ENCODE measurements around the gene LCE2D. TPM values are rescaled to one million over a fixed set of nuclear protein-coding genes. Genes with fewer than 3 reads are reported as not detected.

The LCE2D gene
- total RNA-seq, 1 donor from 2014 or later: not detected

GRCh38 chr1:152697701-152698600 lies 34.8 kb downstream of the LCE2D start, which contains the start of gene LCE2A:
LCE2A (plus strand) TSS chr1:152698345; CDS start chr1:152698902, 557 bp downstream.
- DNase-seq (ENCODE audit: low read depth): no peak
- no peak for TF ChIP-seq CTCF (conservative IDR thresholded peaks at IDR 0.05; ENCODE audit: low read depth, low read length)
- H3K4me3 ChIP-seq (ENCODE audit: low read depth, low read length): no peak within 1 kb of the TSS

- H3K4me3 ChIP-seq (ENCODE audit: low read depth, low read length): no peak overlapping the region
- no peak for DNase-seq (ENCODE audit: low read depth)
- no peak for TF ChIP-seq CTCF (conservative IDR thresholded peaks at IDR 0.05; ENCODE audit: low read depth, low read length)
These were observed 36.6 kb downstream of the LCE2D start for GRCh38 chr1:152699746-152700145.

DNA sequence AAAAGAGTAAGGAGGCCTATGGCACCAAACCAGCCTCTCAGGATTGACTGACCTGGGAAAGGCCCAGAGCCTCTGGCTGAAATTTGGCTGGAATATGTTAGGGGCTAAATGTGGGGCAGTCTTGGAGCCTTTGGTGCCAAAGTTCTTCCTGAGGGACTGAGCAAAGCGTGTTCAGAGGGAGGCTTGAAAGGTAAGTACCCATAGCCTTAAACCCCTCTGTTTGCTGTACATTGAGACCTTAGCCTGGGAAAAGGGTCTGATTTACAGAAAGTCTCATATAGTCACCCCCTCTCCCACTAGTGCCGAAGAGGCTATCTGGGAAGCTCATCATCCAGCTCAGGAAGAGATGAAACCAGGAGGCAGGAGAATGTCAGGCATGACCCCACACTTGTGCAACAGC lies 44.7 kb downstream of the LCE2D start, which contains the start of gene LCE4A:
Gene LCE4A (plus strand): TSS at position 301 of the 400 bp plus-strand sequence. CDS start 916 bp downstream, outside the sequence.
- no peak within 1 kb of the TSS for H3K4me3 ChIP-seq (ENCODE audit: low read depth, low read length)
- no peak for TF ChIP-seq CTCF (conservative IDR thresholded peaks at IDR 0.05; ENCODE audit: low read depth, low read length)

More for the DNA sequence above, 44.7 kb downstream of the LCE2D start, which contains the start of gene LCE4A:
- DNase-seq (ENCODE audit: low read depth): no peak

Other genes with a start within 250 kb of the LCE2D start
- not detected in 2 replicates for gene CRNN, start 249.1 kb upstream of the LCE2D start, total RNA-seq
- not detected in 2 replicates for gene LCE5A, start 152.6 kb upstream of the LCE2D start, total RNA-seq
- 0.40 TPM in 1 of 2 replicates, not detected in the other for gene CRCT1, start 148.9 kb upstream of the LCE2D start, total RNA-seq
- gene LCE3E, start 96.6 kb upstream of the LCE2D start, total RNA-seq: not detected in 2 replicates
- gene LCE3D, start 82.9 kb upstream of the LCE2D start, total RNA-seq: not detected in 2 replicates
- not detected in 2 replicates for gene LCE3C, start 63.1 kb upstream of the LCE2D start, total RNA-seq
- not detected in 2 replicates for gene LCE3B, start 49.6 kb upstream of the LCE2D start, total RNA-seq
- not detected in 2 replicates for gene LCE3A, start 40.3 kb upstream of the LCE2D start, total RNA-seq
- not detected in 2 replicates for gene LCE2C, start 11.9 kb downstream of the LCE2D start, total RNA-seq
- gene LCE2B, start 22.7 kb downstream of the LCE2D start, total RNA-seq: not detected in 2 replicates
- not detected in 2 replicates for gene LCE2A, start 35.0 kb downstream of the LCE2D start, total RNA-seq
- gene LCE4A, start 44.8 kb downstream of the LCE2D start, total RNA-seq: not detected in 2 replicates
- gene KPRP, start 94.6 kb downstream of the LCE2D start, total RNA-seq: not detected in 2 replicates
- not detected in 2 replicates for gene LCE1F, start 111.8 kb downstream of the LCE2D start, total RNA-seq
- gene LCE1E, start 122.9 kb downstream of the LCE2D start, total RNA-seq: not detected in 2 replicates
- not detected in 2 replicates for gene LCE1D, start 133.3 kb downstream of the LCE2D start, total RNA-seq
- not detected in 2 replicates for gene LCE1C, start 143.3 kb downstream of the LCE2D start, total RNA-seq
- not detected in 2 replicates for gene LCE1B, start 148.6 kb downstream of the LCE2D start, total RNA-seq
- not detected in 2 replicates for gene LCE1A, start 164.1 kb downstream of the LCE2D start, total RNA-seq
- not detected in 2 replicates for gene LCE6A, start 179.5 kb downstream of the LCE2D start, total RNA-seq
- not detected in 2 replicates for gene LCE7A, start 196.6 kb downstream of the LCE2D start, total RNA-seq
- gene SMCP, start 214.9 kb downstream of the LCE2D start, total RNA-seq: not detected in 2 replicates
- 0.35 and 2.1 TPM in 2 replicates for gene IVL, start 245.2 kb downstream of the LCE2D start, total RNA-seq

All from epithelial cell of proximal tubule (primary cell).